ENCODE measurements around the gene ARNT2. TPM values are rescaled to one million over a fixed set of nuclear protein-coding genes. Genes with fewer than 3 reads are reported as not detected.

Gene ARNT2
- total and polyA plus RNA-seq, 12 donors, result 0.71 to 6.7 (median 4.0) TPM

GRCh38 chr15:80382285-80382684 lies 21.9 kb upstream of the ARNT2 start:
- no peaks in the 10 kb centered on the region for H3K36me3 ChIP-seq
- H3K27me3 ChIP-seq, result peaks cover 0 to 35% (median 5%) of the 10 kb centered on the region in 7 donors
- H3K4me3 ChIP-seq, result no peak overlapping the region
- DNase-seq, result no peak
- no peak for TF ChIP-seq CTCF (IDR thresholded peaks at IDR 0.05)
- 97 to 99% methylated on average over 3 of the region's 3 CpGs for WGBS, 2 donors
- H3K9me3 ChIP-seq, result peaks cover 0 to 4% (median 0%) of the 10 kb centered on the region in 11 donors
- no peak for ATAC-seq
- H3K27ac ChIP-seq, result no peak overlapping the region
- H3K4me1 ChIP-seq, result no peaks in the 10 kb centered on the region
- intact Hi-C loops (cut with DNase I), result no loop called here

GRCh38 chr15:80384432-80384831 lies 19.8 kb upstream of the ARNT2 start:
- ATAC-seq (no peak), DNase-seq (no peak)
- Histone ChIP-seq H3K9me3 (peaks cover 0 to 4% (median 0%) of the 10 kb centered on the region in 11 donors), H3K36me3 (no peaks in the 10 kb centered on the region), H3K4me1 (no peaks in the 10 kb centered on the region), H3K27ac (no peak overlapping the region), H3K4me3 (no peak overlapping the region), H3K27me3 (peaks cover 0 to 26% (median 5%) of the 10 kb centered on the region in 7 donors)
- intact Hi-C loops (cut with DNase I), result no loop called here
- WGBS, 2 donors, result 50 to 52% methylated on average over 3 of the region's 3 CpGs
- no peak for TF ChIP-seq CTCF (IDR thresholded peaks at IDR 0.05)

DNA sequence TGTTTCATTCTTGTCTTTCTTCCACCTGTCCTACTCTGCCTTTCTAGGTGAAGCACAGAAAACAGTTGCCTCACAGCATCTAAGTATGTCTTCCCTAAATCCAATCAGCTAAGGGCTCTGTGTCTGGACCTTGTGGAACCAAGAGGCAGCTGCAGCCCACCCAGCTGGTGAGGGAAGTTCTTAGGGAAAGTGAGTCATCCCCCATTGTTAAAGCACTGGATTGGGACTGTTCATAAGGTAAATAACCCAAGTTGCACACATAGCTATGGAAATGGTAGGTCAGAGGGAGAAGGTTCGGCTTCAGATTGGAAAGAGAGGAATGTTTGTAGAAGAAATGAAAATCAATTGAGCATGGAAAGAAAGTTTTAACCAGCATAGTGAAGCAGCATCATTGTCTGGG lies 18.0 kb upstream of the ARNT2 start:
- no peaks in the 10 kb centered on the region for H3K36me3 ChIP-seq
- peaks cover 0 to 18% (median 5%) of the 10 kb centered on the region in 7 donors for H3K27me3 ChIP-seq
- no peaks in the 10 kb centered on the region for H3K4me1 ChIP-seq
- H3K27ac ChIP-seq, result no peak overlapping the region
- DNase-seq (no peak), ATAC-seq (no peak)
- no peak overlapping the region for H3K4me3 ChIP-seq
- intact Hi-C loops (cut with DNase I), result no loop called here
- 90 to 94% methylated on average over 1 of the region's 1 CpG for WGBS, 2 donors
- peaks cover 0 to 5% (median 0%) of the 10 kb centered on the region in 11 donors for H3K9me3 ChIP-seq
- TF ChIP-seq CTCF (IDR thresholded peaks at IDR 0.05), result no peak

DNA sequence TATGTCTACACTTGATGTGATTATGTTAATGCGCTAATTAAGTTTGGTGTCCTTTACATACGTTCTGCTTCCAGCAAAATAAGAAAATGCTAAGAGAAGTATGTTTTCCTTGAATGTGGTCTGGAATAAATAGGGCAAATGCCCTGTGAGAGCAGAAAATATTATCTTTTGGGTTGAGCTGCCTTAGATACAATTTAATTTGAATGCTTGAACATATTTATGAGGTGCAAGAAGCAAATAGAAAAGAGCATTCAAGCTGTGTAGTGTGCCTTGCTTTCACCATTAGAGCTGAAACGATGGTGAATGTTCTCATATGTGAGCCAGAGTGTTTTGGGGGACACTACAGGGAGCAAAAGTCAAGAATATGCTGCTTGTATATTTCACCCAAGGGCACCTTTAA lies 15.9 kb upstream of the ARNT2 start:
- Histone ChIP-seq H3K36me3 (no peaks in the 10 kb centered on the region), H3K4me1 (no peaks in the 10 kb centered on the region), H3K4me3 (no peak overlapping the region), H3K27ac (no peak overlapping the region), H3K9me3 (peaks cover 0 to 10% (median 0%) of the 10 kb centered on the region in 11 donors), H3K27me3 (peaks cover 0 to 18% (median 0%) of the 10 kb centered on the region in 7 donors)
- no peak for TF ChIP-seq CTCF (IDR thresholded peaks at IDR 0.05)
- intact Hi-C loops (cut with DNase I), result no loop called here
- DNase-seq (no peak), ATAC-seq (no peak)
- 74 to 83% methylated on average over 3 of the region's 3 CpGs for WGBS, 2 donors
